ENCODE results near the gene PITHD1. TPM values are rescaled to one million over a fixed set of nuclear protein-coding genes. Genes with fewer than 3 reads are reported as not detected.

PITHD1 gene
- total RNA-seq, 2 experiments from 2014 or later = 65.8 to 65.9 TPM

- H3K36me3 Mint-ChIP-seq (ENCODE audit: low read depth) = no peaks in the 10 kb centered on the region
- no peaks in the 10 kb centered on the region for H3K9me3 Mint-ChIP-seq
- no peak overlapping the region for H3K27ac Mint-ChIP-seq
- DNase-seq (no peak), ATAC-seq (no peak)
- no peak overlapping the region for H3K4me3 Mint-ChIP-seq
- peaks cover 12% of the 10 kb centered on the region for H3K4me1 Mint-ChIP-seq (ENCODE audit: low read depth)
- peaks cover 3% of the 10 kb centered on the region for H3K27me3 Mint-ChIP-seq
- intact Hi-C loops (cut with micrococcal nuclease) = no loop called here
- ChIA-PET POLR2A (no interaction called here), CTCF (no interaction called here)
- TF ChIP-seq, protein P1, sequence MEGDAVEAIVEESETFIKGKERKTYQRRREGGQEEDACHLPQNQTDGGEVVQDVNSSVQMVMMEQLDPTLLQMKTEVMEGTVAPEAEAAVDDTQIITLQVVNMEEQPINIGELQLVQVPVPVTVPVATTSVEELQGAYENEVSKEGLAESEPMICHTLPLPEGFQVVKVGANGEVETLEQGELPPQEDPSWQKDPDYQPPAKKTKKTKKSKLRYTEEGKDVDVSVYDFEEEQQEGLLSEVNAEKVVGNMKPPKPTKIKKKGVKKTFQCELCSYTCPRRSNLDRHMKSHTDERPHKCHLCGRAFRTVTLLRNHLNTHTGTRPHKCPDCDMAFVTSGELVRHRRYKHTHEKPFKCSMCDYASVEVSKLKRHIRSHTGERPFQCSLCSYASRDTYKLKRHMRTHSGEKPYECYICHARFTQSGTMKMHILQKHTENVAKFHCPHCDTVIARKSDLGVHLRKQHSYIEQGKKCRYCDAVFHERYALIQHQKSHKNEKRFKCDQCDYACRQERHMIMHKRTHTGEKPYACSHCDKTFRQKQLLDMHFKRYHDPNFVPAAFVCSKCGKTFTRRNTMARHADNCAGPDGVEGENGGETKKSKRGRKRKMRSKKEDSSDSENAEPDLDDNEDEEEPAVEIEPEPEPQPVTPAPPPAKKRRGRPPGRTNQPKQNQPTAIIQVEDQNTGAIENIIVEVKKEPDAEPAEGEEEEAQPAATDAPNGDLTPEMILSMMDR (IDR thresholded peaks at IDR 0.05) = no peak
These were observed 57.8 kb downstream of the PITHD1 start for GRCh38 chr1:23836037-23836436.

Other genes starting within 250 kb of the PITHD1 start
- 10 to 100 TPM; 23.7 to 25.3 TPM for gene E2F2, start 247.2 kb upstream of the PITHD1 start, total RNA-seq
- gene ID3, start 218.9 kb upstream of the PITHD1 start, total RNA-seq = 10 to 100 TPM; 70.4 to 74.3 TPM
- 1,000 to 10,000 TPM; 1,493 to 1,569 TPM for gene RPL11, start 86.6 kb upstream of the PITHD1 start, total RNA-seq
- gene ELOA, start 34.9 kb upstream of the PITHD1 start, total RNA-seq = 10 to 100 TPM; 29.7 to 29.9 TPM
- 10 to 100 TPM; 57.0 to 59.2 TPM for gene LYPLA2, start 12.7 kb downstream of the PITHD1 start, total RNA-seq
- gene GALE, start 22.3 kb downstream of the PITHD1 start, total RNA-seq = 10 to 100 TPM; 40.7 to 43.6 TPM
- gene HMGCL, start 47.0 kb downstream of the PITHD1 start, total RNA-seq = 10 to 100 TPM; 44.9 to 46.0 TPM
- 1 to 10 TPM; 4.6 to 4.8 TPM for gene FUCA1, start 89.9 kb downstream of the PITHD1 start, total RNA-seq
- gene CNR2, start 134.9 kb downstream of the PITHD1 start, total RNA-seq = under 1 TPM; 0.25 TPM
- gene PNRC2, start 181.4 kb downstream of the PITHD1 start, total RNA-seq = 100 to 1,000 TPM; 130 to 133 TPM
- 100 to 1,000 TPM; 203 to 206 TPM for gene SRSF10, start 201.9 kb downstream of the PITHD1 start, total RNA-seq